PFSK-1 (cell line): ENCODE data around the gene GFPT2.

ENCODE experiments used
- FOXP2 ChIP-seq: optimal IDR thresholded peaks from 2 replicates; pipeline ENCODE3; 2011; ENCODE audit warnings: borderline replicate concordance, control low read depth, inconsistent platforms; ENCODE audit not compliant: insufficient read depth; ENCODE audit errors: extremely low read length, extremely low read depth
- POLR2AphosphoS5 ChIP-seq: IDR thresholded peaks from 2 replicates; pipeline ENCODE4 v1.6.1; 2012; ENCODE audit warnings: low read depth, mild to moderate bottlenecking, control low read depth, low read length, moderate library complexity
- REST ChIP-seq, 2 experiments: IDR thresholded peaks; 2 replicates each; pipeline versions ENCODE4 v1.6.1 to v1.8.0; 2011 to 2012; ENCODE audit warnings: low read depth in 2 of 2, low read length in 2 of 2, control low read depth in 1 of 2, inconsistent platforms in 1 of 2, mild to moderate bottlenecking in 1 of 2, moderate library complexity in 1 of 2; ENCODE audit not compliant: insufficient read depth in 1 of 2
- SIN3A ChIP-seq: IDR thresholded peaks from 2 replicates; pipeline ENCODE4 v1.6.1; 2012; ENCODE audit warnings: mild to moderate bottlenecking, low read length, moderate library complexity, borderline replicate concordance; ENCODE audit not compliant: insufficient read depth
- TAF1 ChIP-seq: IDR thresholded peaks from 2 replicates; pipeline ENCODE4 v1.6.1; 2012; ENCODE audit warnings: low read length, control low read depth, borderline replicate concordance; ENCODE audit not compliant: insufficient read depth

The GFPT2 gene

GRCh38 chr5:180306796-180307195 lies 46.3 kb downstream of the GFPT2 start:
- TF ChIP-seq TAF1 (no peak), FOXP2 (no peak), REST (IDR thresholded peaks at IDR 0.05; ENCODE audit: insufficient read depth in 1 of 2, low read depth in 2 of 2, low read length in 2 of 2) (no peak), POLR2AphosphoS5 (no peak), SIN3A (no peak)

- TF ChIP-seq FOXP2 (no peak), POLR2AphosphoS5 (no peak), SIN3A (no peak), TAF1 (no peak), REST (IDR thresholded peaks at IDR 0.05; ENCODE audit: insufficient read depth in 1 of 2, low read depth in 2 of 2, low read length in 2 of 2) (no peak)
Measured at GRCh38 chr5:180305481-180305880, 47.7 kb downstream of the GFPT2 start.

- no peak for TF ChIP-seq REST (IDR thresholded peaks at IDR 0.05; ENCODE audit: insufficient read depth in 1 of 2, low read depth in 2 of 2, low read length in 2 of 2)
- TF ChIP-seq POLR2AphosphoS5: no peak
- TF ChIP-seq SIN3A: no peak
- TF ChIP-seq TAF1: no peak
- no peak for TF ChIP-seq FOXP2
Measured at GRCh38 chr5:180304431-180305375, 48.4 kb downstream of the GFPT2 start.

- TF ChIP-seq FOXP2: no peak
- TF ChIP-seq REST (IDR thresholded peaks at IDR 0.05; ENCODE audit: insufficient read depth in 1 of 2, low read depth in 2 of 2, low read length in 2 of 2): no peak
- TF ChIP-seq SIN3A: no peak
- TF ChIP-seq TAF1: no peak
- TF ChIP-seq POLR2AphosphoS5: no peak
Measured at GRCh38 chr5:180304016-180304292, 49.2 kb downstream of the GFPT2 start.
